GM12865 (cell line): Measurements from ENCODE around the gene TNC.

Source experiments
- DNase-seq: peaks from one replicate; pipeline ENCODE4 v3.0.0; 2010; ENCODE audit warnings: low read depth
- H3K4me3 ChIP-seq: 2 replicates; pipeline ENCODE4 v1.5.1; 2011; ENCODE audit warnings: mild to moderate bottlenecking, low read depth, low read length, control low read depth
- TF ChIP-seq, protein P1 (sequence below): IDR thresholded peaks from 2 replicates; pipeline ENCODE4 v1.5.1; 2011; ENCODE audit warnings: low read length, control low read depth, low read depth, inconsistent platforms; ENCODE audit not compliant: insufficient read depth; ENCODE audit errors: missing control alignments

Gene TNC

DNA sequence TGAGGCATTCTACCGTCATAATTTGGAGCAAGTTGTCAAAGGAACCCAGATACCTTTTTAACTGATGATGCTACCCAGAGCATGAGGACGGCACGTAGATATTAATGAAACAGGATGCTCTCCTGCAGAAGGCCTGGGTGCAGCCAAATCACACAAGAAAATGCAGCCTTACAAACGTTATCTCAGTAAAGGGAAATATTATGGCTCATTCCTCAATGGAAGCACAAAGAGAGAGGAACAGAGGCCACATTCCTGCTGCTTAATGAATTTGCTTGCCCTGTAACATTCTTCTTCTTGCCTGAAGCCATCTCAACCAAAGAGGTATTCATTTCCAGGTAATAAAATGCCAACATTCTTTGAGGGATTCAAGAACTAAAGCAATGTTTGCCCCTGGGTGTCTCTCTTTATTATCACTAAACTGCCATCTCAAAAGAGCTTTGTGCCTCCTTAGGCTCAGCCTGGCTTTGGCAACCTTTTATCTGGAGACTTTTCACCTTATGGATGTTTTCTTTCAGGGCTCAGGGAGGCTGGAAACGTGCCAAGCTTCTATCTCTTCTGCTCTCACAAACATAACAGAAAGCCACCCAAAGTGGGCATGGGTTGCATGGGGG, 92.9 kb downstream of the TNC start:
- H3K4me3 ChIP-seq: no peak overlapping the region
- DNase-seq: no peak
- TF ChIP-seq, protein P1, sequence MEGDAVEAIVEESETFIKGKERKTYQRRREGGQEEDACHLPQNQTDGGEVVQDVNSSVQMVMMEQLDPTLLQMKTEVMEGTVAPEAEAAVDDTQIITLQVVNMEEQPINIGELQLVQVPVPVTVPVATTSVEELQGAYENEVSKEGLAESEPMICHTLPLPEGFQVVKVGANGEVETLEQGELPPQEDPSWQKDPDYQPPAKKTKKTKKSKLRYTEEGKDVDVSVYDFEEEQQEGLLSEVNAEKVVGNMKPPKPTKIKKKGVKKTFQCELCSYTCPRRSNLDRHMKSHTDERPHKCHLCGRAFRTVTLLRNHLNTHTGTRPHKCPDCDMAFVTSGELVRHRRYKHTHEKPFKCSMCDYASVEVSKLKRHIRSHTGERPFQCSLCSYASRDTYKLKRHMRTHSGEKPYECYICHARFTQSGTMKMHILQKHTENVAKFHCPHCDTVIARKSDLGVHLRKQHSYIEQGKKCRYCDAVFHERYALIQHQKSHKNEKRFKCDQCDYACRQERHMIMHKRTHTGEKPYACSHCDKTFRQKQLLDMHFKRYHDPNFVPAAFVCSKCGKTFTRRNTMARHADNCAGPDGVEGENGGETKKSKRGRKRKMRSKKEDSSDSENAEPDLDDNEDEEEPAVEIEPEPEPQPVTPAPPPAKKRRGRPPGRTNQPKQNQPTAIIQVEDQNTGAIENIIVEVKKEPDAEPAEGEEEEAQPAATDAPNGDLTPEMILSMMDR: no peak

DNA sequence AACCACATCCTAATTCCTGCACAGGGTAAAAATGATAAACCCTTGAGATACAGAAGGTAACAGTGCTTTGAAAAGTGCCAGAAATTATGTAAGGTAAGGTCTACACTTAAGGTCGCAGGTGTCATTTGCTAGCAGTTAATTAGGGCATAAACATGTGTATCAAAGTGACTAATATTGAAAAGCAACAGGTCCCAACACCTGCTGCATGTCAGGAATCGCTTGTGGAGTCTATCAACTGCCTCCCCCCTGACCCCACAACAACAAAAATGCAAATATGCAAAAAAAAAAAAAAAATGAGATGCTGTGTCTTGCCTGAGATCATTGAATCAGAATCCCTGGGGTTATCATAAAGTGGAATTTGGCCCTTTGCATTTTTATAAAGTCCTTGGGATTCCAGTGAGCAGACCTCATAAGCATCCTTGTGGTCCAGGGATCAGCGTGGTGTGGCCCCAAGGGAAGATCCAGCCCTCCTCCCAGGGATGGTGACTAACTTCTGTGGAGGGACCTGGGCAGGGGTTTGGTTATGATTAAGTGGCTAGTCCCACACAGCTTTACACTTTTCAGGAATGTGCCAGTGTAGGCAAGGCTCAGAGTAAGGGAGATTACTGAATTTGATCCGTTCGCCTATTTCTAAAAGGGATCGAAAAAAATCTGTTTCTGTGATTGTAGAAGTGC, 95.1 kb downstream of the TNC start:
- TF ChIP-seq, protein P1: no peak
- DNase-seq: no peak
- no peak overlapping the region for H3K4me3 ChIP-seq

DNA sequence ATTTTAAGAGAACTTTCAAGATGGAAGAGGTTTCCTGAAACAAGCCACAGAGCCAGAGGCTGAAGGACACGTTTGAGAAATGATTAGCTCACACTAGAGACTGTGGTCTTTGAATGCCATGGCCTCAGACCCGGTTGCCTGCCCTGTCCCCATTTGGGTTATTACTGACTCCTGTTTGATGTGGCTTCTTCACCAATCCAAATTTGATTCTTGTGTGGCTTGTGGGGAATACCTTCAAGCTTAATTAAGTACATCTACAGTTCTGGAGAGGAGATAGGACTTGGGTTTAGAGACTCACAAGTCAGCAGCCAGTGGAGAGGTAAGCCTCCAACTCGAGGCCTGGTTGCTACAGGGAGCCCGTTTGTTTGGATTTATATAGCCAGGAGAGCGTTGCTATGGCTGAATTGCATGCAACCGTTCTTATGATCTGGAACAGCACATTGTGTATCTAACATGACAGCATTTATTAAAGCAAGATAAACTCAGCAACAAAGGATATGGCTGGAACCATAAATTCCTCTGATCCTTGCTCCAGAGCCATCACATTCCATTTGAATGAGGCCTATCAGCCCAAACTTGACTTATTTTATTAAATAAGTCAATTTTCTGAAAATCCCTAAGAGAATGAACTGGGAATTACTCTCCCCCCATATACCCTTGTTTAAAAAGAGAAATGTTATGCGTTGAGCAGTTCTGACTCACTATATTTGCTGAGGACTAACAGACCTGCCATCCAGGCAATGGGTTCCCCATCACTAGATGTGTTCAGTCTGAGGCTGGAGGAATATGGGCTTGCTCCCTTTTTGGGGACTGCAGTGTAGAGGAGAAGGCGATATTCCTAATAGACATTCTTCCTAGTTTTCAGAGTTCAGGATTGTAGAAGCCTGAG, 99.2 kb downstream of the TNC start:
- DNase-seq: no peak
- TF ChIP-seq, protein P1: no peak
- no peak overlapping the region for H3K4me3 ChIP-seq

DNA sequence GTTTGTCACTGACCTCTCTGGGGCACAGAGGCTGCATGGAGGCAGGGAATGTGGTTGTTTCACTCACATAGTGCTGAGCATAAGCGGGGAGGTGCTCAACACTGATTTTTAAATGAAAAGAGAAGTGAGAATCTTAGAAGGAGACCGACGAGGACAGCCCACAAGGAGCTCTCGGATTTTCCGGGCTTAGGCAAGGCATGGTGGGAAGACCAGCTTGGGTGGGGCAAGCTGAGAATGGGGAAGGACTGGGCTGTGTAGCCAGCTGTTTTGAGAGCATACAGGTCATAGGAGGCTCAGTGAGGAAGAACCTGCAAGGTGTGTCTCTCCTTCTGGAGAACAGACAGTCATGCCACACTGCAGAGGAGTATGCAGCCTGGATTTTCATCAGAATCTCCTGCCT, 101.6 kb downstream of the TNC start:
- TF ChIP-seq, protein P1: no peak
- no peak for DNase-seq
- H3K4me3 ChIP-seq: no peak overlapping the region

DNA sequence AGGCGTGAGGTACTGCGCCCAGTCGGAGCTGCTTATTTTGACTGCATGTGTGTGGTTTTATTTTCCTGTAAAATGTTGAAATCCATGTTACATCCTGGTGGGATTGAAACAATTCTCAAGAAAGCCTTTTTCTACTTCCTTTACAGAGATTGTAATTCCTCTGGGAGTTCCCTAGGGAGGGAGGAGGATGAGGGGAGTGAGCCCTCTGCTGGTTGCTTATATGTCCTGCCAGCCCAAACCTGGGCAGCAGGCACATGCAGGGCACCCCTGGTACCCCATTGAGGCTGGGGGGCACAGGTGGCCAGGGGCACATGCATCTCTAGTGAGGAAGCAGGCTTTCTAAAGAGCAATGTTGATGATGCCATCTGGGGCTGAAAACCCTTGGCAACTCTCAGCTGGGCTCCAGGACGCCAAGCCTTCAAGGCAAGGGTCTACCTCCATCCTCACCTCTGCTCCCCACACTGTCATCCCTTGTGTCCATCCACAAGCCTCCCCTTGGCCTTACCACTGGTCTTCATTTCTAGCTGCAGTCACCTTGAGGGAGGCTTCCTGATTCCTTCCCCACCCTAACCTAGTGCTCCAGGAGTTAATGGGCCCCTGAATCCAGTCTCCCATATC, 102.8 kb downstream of the TNC start:
- TF ChIP-seq, protein P1: peak; percentile 46
- peak; percentile 27 for DNase-seq
- H3K4me3 ChIP-seq: no peak overlapping the region

DNA sequence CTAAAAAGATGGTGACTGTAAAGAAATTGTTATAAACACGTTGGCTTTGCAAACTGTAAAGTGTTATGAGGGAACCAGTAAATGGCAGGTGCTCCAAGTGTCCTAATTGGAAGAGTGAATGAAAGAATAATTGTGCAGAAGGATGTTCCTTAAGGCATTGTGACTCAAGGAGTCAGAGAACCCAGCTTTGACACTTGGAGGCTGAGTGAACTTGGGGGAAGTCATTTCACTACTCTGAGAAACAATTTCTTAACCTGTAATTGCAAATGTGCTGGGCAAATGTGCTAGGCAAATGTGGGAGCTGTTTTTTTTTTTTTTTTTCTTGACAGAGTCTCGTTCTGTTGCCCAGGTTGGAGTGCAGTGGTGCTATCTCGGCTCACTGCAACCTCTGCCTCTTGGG, 103.5 kb downstream of the TNC start:
- no peak overlapping the region for H3K4me3 ChIP-seq
- no peak for DNase-seq
- TF ChIP-seq, protein P1: no peak
